Upper lobe of right lung (tissue), 1 donor: ENCODE results near the gene TRIP13. TPM values are rescaled to one million over a fixed set of nuclear protein-coding genes. Genes with fewer than 3 reads are reported as not detected.

Source experiments
- ATAC-seq: fragments of 200-7000 bp; cut with Tn5 transposase; one replicate; pipeline ENCODE4 v1.9.1; 2020; ENCODE audit warnings: mild to moderate bottlenecking, moderate library complexity
- DNase-seq: peaks from one replicate; pipeline ENCODE4 v3.0.0-alpha.2; 2020
- H3K27ac ChIP-seq: fragments of 200-600 bp; one replicate; pipeline ENCODE4 v1.8.0; 2022
- H3K27me3 ChIP-seq: fragments of 200-600 bp; one replicate; pipeline ENCODE4 v1.8.0; 2022; ENCODE audit warnings: mild to moderate bottlenecking
- H3K36me3 ChIP-seq: fragments of 200-600 bp; one replicate; pipeline ENCODE4 v1.8.0; 2022
- H3K4me1 ChIP-seq: fragments of 200-600 bp; one replicate; pipeline ENCODE4 v1.8.0; 2022
- H3K4me3 ChIP-seq: fragments of 200-600 bp; one replicate; pipeline ENCODE4 v1.8.0; 2022; ENCODE audit warnings: mild to moderate bottlenecking
- H3K9me3 ChIP-seq: fragments of 200-600 bp; one replicate; pipeline ENCODE4 v1.8.0; 2022
- CTCF ChIP-seq: fragments of 200-600 bp; IDR thresholded peaks from one replicate; pipeline ENCODE4 v1.8.0; 2022; ENCODE audit warnings: antibody characterized with exemption
- intact Hi-C: fragments of 100-400 bp; cut with DNase I; formaldehyde crosslinking; loops from one replicate; pipeline ENCODE4 v1.11.0; 2022
- total RNA-seq: library from RNA; stranded (reverse); fragmentation: NEBNext Ultra II Directional; extraction: Animal tissue kit (Norgen Biotek cat#: 25700); gene quantifications from one replicate; pipeline ENCODE4 v1.2.1, GENCODE V29; 2021
- donor health status: DM: no; HTN: yes; CAD: no; lungs with severe emphysema.

The TRIP13 gene
- total RNA-seq, 1 donor from 2014 or later = 0.81 TPM

- Histone ChIP-seq H3K36me3 (no peaks in the 10 kb centered on the region), H3K27me3 (no peaks in the 10 kb centered on the region), H3K27ac (no peak overlapping the region), H3K4me1 (no peaks in the 10 kb centered on the region), H3K4me3 (no peak overlapping the region), H3K9me3 (no peaks in the 10 kb centered on the region)
- no peak for DNase-seq
- intact Hi-C loops = no loop called here
- ATAC-seq = no peak
- TF ChIP-seq CTCF = no peak
These were observed 16.4 kb downstream of the TRIP13 start for GRCh38 chr5:909086-909485.

DNA sequence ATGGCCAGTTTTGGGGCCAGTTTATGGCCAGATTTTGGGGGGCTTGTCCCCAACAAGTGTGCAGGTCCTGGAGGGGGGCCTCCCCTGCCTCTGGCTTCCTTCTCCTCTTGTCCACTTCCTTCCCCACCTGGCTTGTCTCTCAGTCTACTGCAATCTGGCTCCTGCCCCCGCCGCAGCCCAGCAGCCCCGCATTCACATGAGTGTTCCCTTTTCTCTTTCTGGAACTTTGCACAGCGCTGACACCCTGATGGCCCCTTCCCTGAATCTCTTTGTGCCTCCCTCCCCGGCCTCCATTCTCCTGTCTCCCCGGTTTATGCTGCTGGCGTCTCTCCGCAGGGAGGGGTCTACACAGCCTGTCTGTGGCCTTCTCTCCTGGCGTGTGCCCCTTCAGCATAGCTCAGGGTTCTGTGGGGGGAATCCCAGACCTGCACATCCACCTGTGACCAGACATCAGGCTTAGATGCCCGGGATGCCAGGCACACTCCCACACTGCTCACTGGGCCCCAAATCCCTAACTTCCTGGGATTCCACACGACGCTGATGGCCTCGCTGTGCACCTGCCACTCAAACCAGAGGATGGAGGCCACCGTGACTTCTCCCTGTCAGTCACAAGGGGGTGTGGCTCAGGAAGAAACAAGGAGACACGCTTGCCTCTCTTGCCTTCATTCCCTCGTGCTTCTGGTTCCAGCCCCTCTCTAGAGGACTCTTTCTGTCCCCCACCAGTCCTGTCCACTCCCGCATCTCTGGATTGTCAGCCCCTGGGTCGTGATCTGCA is 17.5 kb downstream of the TRIP13 start:
- DNase-seq = no peak
- intact Hi-C loops = no loop called here
- Histone ChIP-seq H3K4me1 (no peaks in the 10 kb centered on the region), H3K27ac (no peak overlapping the region), H3K4me3 (no peak overlapping the region), H3K36me3 (no peaks in the 10 kb centered on the region), H3K27me3 (no peaks in the 10 kb centered on the region), H3K9me3 (no peaks in the 10 kb centered on the region)
- TF ChIP-seq CTCF = no peak
- no peak for ATAC-seq

- no peaks in the 10 kb centered on the region for H3K4me1 ChIP-seq
- no peaks in the 10 kb centered on the region for H3K36me3 ChIP-seq
- no peaks in the 10 kb centered on the region for H3K27me3 ChIP-seq
- intact Hi-C loops = no loop called here
- DNase-seq = no peak
- no peak for ATAC-seq
- no peak overlapping the region for H3K4me3 ChIP-seq
- H3K27ac ChIP-seq = no peak overlapping the region
- no peak for TF ChIP-seq CTCF
- no peaks in the 10 kb centered on the region for H3K9me3 ChIP-seq
These were observed 18.1 kb downstream of the TRIP13 start for GRCh38 chr5:910769-911160.

GRCh38 chr5:911601-912000 is 18.9 kb downstream of the TRIP13 start:
- Histone ChIP-seq H3K27ac (no peak overlapping the region), H3K9me3 (no peaks in the 10 kb centered on the region), H3K4me1 (no peaks in the 10 kb centered on the region), H3K4me3 (no peak overlapping the region), H3K27me3 (no peaks in the 10 kb centered on the region), H3K36me3 (no peaks in the 10 kb centered on the region)
- ATAC-seq = no peak
- DNase-seq = no peak
- intact Hi-C loops = no loop called here
- TF ChIP-seq CTCF = no peak

- H3K4me3 ChIP-seq = no peak overlapping the region
- DNase-seq (no peak), ATAC-seq (peak; percentile 15)
- H3K27me3 ChIP-seq = no peaks in the 10 kb centered on the region
- intact Hi-C loops = no loop called here
- no peaks in the 10 kb centered on the region for H3K36me3 ChIP-seq
- no peaks in the 10 kb centered on the region for H3K4me1 ChIP-seq
- no peaks in the 10 kb centered on the region for H3K9me3 ChIP-seq
- no peak overlapping the region for H3K27ac ChIP-seq
- no peak for TF ChIP-seq CTCF
These were observed 19.8 kb downstream of the TRIP13 start for GRCh38 chr5:912280-913091.
